PC-9 (cell line): ENCODE measurements around the gene PCARE.

Experiments
- EZH2 ChIP-seq: fragments of 200-600 bp; sonication (generic); IDR thresholded peaks from 2 replicates; pipeline ENCODE4 v1.8.0; 2017; ENCODE audit warnings: antibody characterized with exemption, low read depth
- TF ChIP-seq, protein P1 (sequence below): fragments of 200-600 bp; sonication (generic); conservative IDR thresholded peaks from 2 replicates; pipeline ENCODE4 v1.6.1; 2017; ENCODE audit warnings: mixed run types, antibody characterized with exemption, mild to moderate bottlenecking, moderate library complexity

DNA sequence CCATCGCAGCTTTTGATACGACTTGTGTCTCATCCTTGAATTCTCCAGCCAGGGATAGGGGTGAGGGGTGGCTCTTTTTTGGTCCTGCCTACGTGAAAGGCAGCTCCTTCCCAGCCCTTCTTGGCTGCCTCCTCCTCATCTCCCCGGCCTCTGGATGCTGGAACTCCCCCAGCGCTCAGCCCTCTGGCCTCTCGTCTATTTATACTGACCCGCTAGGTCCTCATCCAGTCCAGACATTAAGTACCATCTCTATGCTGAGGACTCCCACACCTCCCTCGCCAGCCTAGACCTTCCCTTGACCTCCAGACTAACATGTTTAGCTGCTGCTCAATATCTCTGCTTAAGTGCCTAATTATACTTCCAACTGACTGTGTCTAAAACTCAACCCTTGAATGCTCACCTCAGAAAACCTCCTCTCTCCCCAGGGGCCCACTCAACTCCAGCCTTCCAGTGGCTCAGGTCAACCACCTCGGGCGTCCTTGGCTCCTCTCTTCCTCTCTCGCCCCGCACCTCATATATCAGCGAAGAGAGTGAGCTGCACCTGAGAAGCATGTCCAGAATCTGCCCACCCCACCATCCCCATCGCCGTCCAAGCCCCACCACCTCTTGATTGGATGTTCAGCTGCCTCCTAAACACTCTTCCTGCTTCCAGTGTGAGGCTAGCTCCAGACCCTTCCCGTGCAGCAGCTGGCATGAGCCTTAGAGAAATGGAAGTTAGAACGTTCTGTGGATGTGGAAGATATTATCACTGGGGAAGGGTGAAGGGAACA lies 58.4 kb downstream of the PCARE start:
- TF ChIP-seq, protein P1, sequence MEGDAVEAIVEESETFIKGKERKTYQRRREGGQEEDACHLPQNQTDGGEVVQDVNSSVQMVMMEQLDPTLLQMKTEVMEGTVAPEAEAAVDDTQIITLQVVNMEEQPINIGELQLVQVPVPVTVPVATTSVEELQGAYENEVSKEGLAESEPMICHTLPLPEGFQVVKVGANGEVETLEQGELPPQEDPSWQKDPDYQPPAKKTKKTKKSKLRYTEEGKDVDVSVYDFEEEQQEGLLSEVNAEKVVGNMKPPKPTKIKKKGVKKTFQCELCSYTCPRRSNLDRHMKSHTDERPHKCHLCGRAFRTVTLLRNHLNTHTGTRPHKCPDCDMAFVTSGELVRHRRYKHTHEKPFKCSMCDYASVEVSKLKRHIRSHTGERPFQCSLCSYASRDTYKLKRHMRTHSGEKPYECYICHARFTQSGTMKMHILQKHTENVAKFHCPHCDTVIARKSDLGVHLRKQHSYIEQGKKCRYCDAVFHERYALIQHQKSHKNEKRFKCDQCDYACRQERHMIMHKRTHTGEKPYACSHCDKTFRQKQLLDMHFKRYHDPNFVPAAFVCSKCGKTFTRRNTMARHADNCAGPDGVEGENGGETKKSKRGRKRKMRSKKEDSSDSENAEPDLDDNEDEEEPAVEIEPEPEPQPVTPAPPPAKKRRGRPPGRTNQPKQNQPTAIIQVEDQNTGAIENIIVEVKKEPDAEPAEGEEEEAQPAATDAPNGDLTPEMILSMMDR = no peak
- no peak for TF ChIP-seq EZH2
